HepG2 (cell line): ENCODE data around the gene RGS19. TPM values are rescaled to one million over a fixed set of nuclear protein-coding genes. Genes with fewer than 3 reads are reported as not detected.
A peak's percentile ranks its signal among the peaks of the same experiment; 100 is the strongest.

Experiments
- BRD4 ChIP-seq: sonication (generic); formaldehyde crosslinking; IDR thresholded peaks from 2 replicates; pipeline ENCODE4 v1.4.0; 2020; ENCODE audit warnings: missing genetic modification reagents
- IRF2 ChIP-seq: IDR thresholded peaks from 2 replicates; pipeline ENCODE4 v1.6.1; 2018; ENCODE audit warnings: missing genetic modification reagents, missing compliant biosample characterization
- JUND ChIP-seq: sonication (generic); formaldehyde crosslinking; IDR thresholded peaks from 2 replicates; pipeline ENCODE4 v1.8.0; 2022; ENCODE audit warnings: mild to moderate bottlenecking, missing genetic modification reagents
- MED8 ChIP-seq: sonication (generic); formaldehyde crosslinking; IDR thresholded peaks from 2 replicates; pipeline ENCODE4 v1.8.1; 2023; ENCODE audit warnings: mild to moderate bottlenecking, missing genetic modification reagents; ENCODE audit not compliant: insufficient replicate concordance
- MEIS1 ChIP-seq: sonication (generic); formaldehyde crosslinking; IDR thresholded peaks from 2 replicates; pipeline ENCODE4 v1.9.0; 2021; ENCODE audit warnings: mild to moderate bottlenecking, missing genetic modification reagents, moderate library complexity, borderline replicate concordance
- POGK ChIP-seq: sonication (generic); formaldehyde crosslinking; conservative IDR thresholded peaks from 2 replicates; pipeline ENCODE4 v1.8.0; 2022; ENCODE audit warnings: mild to moderate bottlenecking, moderate library complexity, missing genetic modification reagents
- REL ChIP-seq: sonication (generic); formaldehyde crosslinking; conservative IDR thresholded peaks from 2 replicates; pipeline ENCODE4 v1.8.0; 2022; ENCODE audit warnings: mild to moderate bottlenecking, missing genetic modification reagents, moderate library complexity
- SIX1 ChIP-seq: sonication (generic); formaldehyde crosslinking; IDR thresholded peaks from 2 replicates; pipeline ENCODE4 v1.4.0; 2020; ENCODE audit warnings: missing genetic modification reagents, borderline replicate concordance
- THAP7 ChIP-seq: sonication (generic); formaldehyde crosslinking; IDR thresholded peaks from 2 replicates; pipeline ENCODE4 v1.8.1; 2023; ENCODE audit warnings: mild to moderate bottlenecking, missing genetic modification reagents
- THRA ChIP-seq: sonication (generic); formaldehyde crosslinking; IDR thresholded peaks from 2 replicates; pipeline ENCODE4 v1.4.0; 2020; ENCODE audit warnings: missing genetic modification reagents, borderline replicate concordance
- ZBTB42 ChIP-seq: sonication (generic); formaldehyde crosslinking; IDR thresholded peaks from 2 replicates; pipeline ENCODE4 v1.5.0; 2020; ENCODE audit warnings: mild to moderate bottlenecking, missing genetic modification reagents
- ZNF407 ChIP-seq: sonication (generic); formaldehyde crosslinking; IDR thresholded peaks from one replicate; pipeline ENCODE4 v1.5.1; 2020; ENCODE audit warnings: mild to moderate bottlenecking, missing genetic modification reagents; ENCODE audit errors: not compliant biosample characterization
- ZNF460 ChIP-seq: sonication (generic); formaldehyde crosslinking; IDR thresholded peaks from 2 replicates; pipeline ENCODE4 v1.5.1; 2020; ENCODE audit warnings: missing genetic modification reagents, mild to moderate bottlenecking, borderline replicate concordance
- ZSCAN30 ChIP-seq: sonication (generic); formaldehyde crosslinking; IDR thresholded peaks from 2 replicates; pipeline ENCODE4 v1.5.0; 2020; ENCODE audit warnings: mild to moderate bottlenecking, missing genetic modification reagents
- polyA plus RNA-seq, 8 experiments: library from polyadenylated mRNA; depleted of rRNA in 3 of 8; stranded (reverse) in 7 of 8; unstranded in 1 of 8; fragments of >200 nt; fragmentation: Illumina TruSeq in 4 of 8; extraction: Trizol in 4 of 8; gene quantifications; 2 replicates each; pipeline versions ENCODE4 v1.2.1 to v1.2.3, GENCODE V29; 2011 to 2016; ENCODE audit warnings: low read depth in 4 of 8, missing spikeins in 1 of 8, mixed read lengths in 1 of 8; ENCODE audit not compliant: insufficient read depth in 1 of 8
- total RNA-seq, 5 experiments: library from RNA; depleted of rRNA; stranded (reverse); fragments of >200 nt; fragmentation: Illumina TruSeq; extraction: Trizol; gene quantifications; 2 replicates each; pipeline ENCODE4 v1.2.3, GENCODE V29; 2016; ENCODE audit warnings: low read depth in 1 of 5

RGS19 gene
- total and polyA plus RNA-seq, 2 of the 13 experiments (the other 11 are each of a cell fraction or from before 2014, with no cell fraction given), result 10.7 to 11.9 TPM

GRCh38 chr20:64062596-64063388 is 16.5 kb downstream of the RGS19 start, which contains the start of gene TCEA2 (continued):
- peak; percentile 81 for TF ChIP-seq ZBTB42
- no peak; the same call in 1 of the 2 replicates for TF ChIP-seq BRD4
- no peak for TF ChIP-seq ZSCAN30 (CRISPR knock-in tag)
- peak; percentile 99 for TF ChIP-seq IRF2 (CRISPR knock-in tag)
- peak; percentile 80 for TF ChIP-seq THRA (CRISPR knock-in tag)
- peak; percentile 81; the same call in 1 of the 2 replicates for TF ChIP-seq POGK (CRISPR knock-in tag)
- TF ChIP-seq ZNF460, result 0 out of 2 replicates have a peak, but pooled peaks have one; percentile 44
- peak; percentile 96 for TF ChIP-seq ZNF407 (CRISPR knock-in tag)
- TF ChIP-seq MED8 (CRISPR knock-in tag), result peak; percentile 96
- no peak; the same call in 1 of the 2 replicates for TF ChIP-seq JUND (CRISPR knock-in tag)
- peak; percentile 80; the same call in 1 of the 2 replicates for TF ChIP-seq REL (CRISPR knock-in tag)
- 0 out of 2 replicates have a peak, but pooled peaks have one; percentile 33 for TF ChIP-seq THAP7
- no peak; the same call in 1 of the 2 replicates for TF ChIP-seq SIX1 (CRISPR knock-in tag)
- TF ChIP-seq MEIS1 (CRISPR knock-in tag), result peak; percentile 74; the same call in 1 of the 2 replicates
